ENCODE results near the gene BICRAL.

DNA sequence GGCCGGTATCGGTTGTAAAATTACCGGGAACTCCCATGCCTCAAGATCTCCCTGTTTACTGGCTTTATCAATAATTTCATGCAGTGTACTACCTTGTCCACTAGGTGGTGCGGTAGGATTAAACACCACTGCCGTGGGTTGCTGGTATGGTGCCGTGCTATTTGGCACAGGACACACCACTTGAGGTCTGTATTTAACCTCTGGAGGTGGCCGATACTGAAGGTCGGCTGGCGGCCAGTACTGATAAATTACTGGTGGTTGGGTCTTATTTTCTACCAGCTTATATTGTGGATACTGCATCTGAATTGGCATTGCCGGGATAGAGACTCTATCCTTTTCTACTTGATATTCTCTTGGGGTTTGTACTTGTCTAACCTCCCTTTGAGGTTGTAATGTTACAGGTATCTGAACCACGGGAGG lies 119.7 kb downstream of the BICRAL start:
- TF ChIP-seq, protein P1, sequence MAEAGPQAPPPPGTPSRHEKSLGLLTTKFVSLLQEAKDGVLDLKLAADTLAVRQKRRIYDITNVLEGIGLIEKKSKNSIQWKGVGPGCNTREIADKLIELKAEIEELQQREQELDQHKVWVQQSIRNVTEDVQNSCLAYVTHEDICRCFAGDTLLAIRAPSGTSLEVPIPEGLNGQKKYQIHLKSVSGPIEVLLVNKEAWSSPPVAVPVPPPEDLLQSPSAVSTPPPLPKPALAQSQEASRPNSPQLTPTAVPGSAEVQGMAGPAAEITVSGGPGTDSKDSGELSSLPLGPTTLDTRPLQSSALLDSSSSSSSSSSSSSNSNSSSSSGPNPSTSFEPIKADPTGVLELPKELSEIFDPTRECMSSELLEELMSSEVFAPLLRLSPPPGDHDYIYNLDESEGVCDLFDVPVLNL (CRISPR knock-in tag; IDR thresholded peaks at IDR 0.05; ENCODE audit: borderline replicate concordance, low read depth) = no peak
- TF ChIP-seq TEAD4 (CRISPR knock-in tag; IDR thresholded peaks at IDR 0.05) = no peak

Data from WTC11 (cell line).